OCI-LY3 (cell line): Measurements from ENCODE around the gene CHRNB4.

Source experiments
- EZH2phosphoT487 ChIP-seq: fragments of 200-600 bp; shearing (Covaris generic); IDR thresholded peaks from 2 replicates; pipeline ENCODE4 v1.6.1; 2018; ENCODE audit warnings: antibody characterized with exemption, mixed run types, low read depth
- TF ChIP-seq, protein P1 (sequence below): fragments of 200-600, 300-600 bp; sonication (generic); IDR thresholded peaks from 2 replicates; pipeline ENCODE4 v1.5.1; 2014; ENCODE audit warnings: antibody characterized with exemption, low read length, low read depth

GRCh38 chr15:78645009-78645408, 4.0 kb upstream of the CHRNB4 start:
- TF ChIP-seq, protein P1, sequence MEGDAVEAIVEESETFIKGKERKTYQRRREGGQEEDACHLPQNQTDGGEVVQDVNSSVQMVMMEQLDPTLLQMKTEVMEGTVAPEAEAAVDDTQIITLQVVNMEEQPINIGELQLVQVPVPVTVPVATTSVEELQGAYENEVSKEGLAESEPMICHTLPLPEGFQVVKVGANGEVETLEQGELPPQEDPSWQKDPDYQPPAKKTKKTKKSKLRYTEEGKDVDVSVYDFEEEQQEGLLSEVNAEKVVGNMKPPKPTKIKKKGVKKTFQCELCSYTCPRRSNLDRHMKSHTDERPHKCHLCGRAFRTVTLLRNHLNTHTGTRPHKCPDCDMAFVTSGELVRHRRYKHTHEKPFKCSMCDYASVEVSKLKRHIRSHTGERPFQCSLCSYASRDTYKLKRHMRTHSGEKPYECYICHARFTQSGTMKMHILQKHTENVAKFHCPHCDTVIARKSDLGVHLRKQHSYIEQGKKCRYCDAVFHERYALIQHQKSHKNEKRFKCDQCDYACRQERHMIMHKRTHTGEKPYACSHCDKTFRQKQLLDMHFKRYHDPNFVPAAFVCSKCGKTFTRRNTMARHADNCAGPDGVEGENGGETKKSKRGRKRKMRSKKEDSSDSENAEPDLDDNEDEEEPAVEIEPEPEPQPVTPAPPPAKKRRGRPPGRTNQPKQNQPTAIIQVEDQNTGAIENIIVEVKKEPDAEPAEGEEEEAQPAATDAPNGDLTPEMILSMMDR = no peak
- no peak for TF ChIP-seq EZH2phosphoT487
